OCI-LY7 (cell line): Measurements from ENCODE around the gene PNMA5. TPM values are rescaled to one million over a fixed set of nuclear protein-coding genes. Genes with fewer than 3 reads are reported as not detected.

ENCODE experiments used
- BruUV-seq: library from RNA; stranded (reverse); fragments of 400-500 nt; replicated peaks from 2 replicates; lab custom pipeline; 2021; lab: Mats Ljungman, UMichigan
- CTCF ChIA-PET: fragments of 300-600 bp; sonication (Branson Sonifier 250); formaldehyde crosslinking; loops from one replicate; lab custom pipeline; 2022; ENCODE audit warnings: antibody characterized with exemption; ENCODE audit not compliant: unreplicated experiment; lab: Charles Lee
- POLR2A ChIA-PET: fragments of 300-600 bp; sonication (Branson Sonifier 250); formaldehyde crosslinking; loops from one replicate; lab custom pipeline; 2022; ENCODE audit warnings: antibody characterized with exemption; lab: Charles Lee
- DNase-seq: peaks from one replicate; pipeline ENCODE4 v3.0.0-alpha.2; 2015; ENCODE audit warnings: low spot score
- H2AFZ ChIP-seq: fragments of 200-600 bp; sonication (generic), shearing (Covaris generic); 2 replicates; pipeline ENCODE4 v1.6.1; 2014; ENCODE audit warnings: mild to moderate bottlenecking, antibody characterized with exemption, low read length, moderate library complexity
- H3K27ac ChIP-seq: fragments of 200-600 bp; sonication (generic); 2 replicates; pipeline ENCODE4 v1.5.1; 2014; ENCODE audit warnings: mixed run types, low read depth, mild to moderate bottlenecking, moderate library complexity, low read length, inconsistent platforms; ENCODE audit not compliant: poor library complexity, severe bottlenecking
- H3K36me3 ChIP-seq: fragments of 200-600 bp; sonication (generic); 2 replicates; pipeline ENCODE4 v1.6.1; 2014; ENCODE audit warnings: mild to moderate bottlenecking, antibody characterized with exemption, low read length, moderate library complexity, mixed read lengths; ENCODE audit not compliant: insufficient read depth
- H3K4me1 ChIP-seq: fragments of 200-600 bp; sonication (generic); 2 replicates; pipeline ENCODE4 v1.5.1; 2014; ENCODE audit warnings: mild to moderate bottlenecking, low read length; ENCODE audit not compliant: insufficient read depth, poor library complexity, severe bottlenecking
- H3K4me2 ChIP-seq: fragments of 200-600 bp; sonication (generic); 2 replicates; pipeline ENCODE4 v1.6.1; 2014; ENCODE audit warnings: mild to moderate bottlenecking, low read length
- H3K4me3 ChIP-seq: fragments of 200-600 bp; sonication (generic); 2 replicates; pipeline ENCODE4 v1.5.1; 2014; ENCODE audit warnings: mild to moderate bottlenecking, low read depth, low read length; ENCODE audit not compliant: poor library complexity, severe bottlenecking
- H3K79me2 ChIP-seq: fragments of 200-600 bp; sonication (generic); 2 replicates; pipeline ENCODE4 v1.6.1; 2016; ENCODE audit warnings: low read depth, mild to moderate bottlenecking, low read length, moderate library complexity, mixed read lengths; ENCODE audit not compliant: insufficient read depth
- H3K9me2 ChIP-seq: fragments of 200-600 bp; sonication (generic); 2 replicates; pipeline ENCODE4 v1.6.1; 2016; ENCODE audit warnings: mild to moderate bottlenecking, low read length, mixed read lengths; ENCODE audit not compliant: insufficient read depth
- H3K9me3 ChIP-seq: fragments of 200-600 bp; sonication (generic); 2 replicates; pipeline ENCODE4 v1.6.1; 2014; ENCODE audit warnings: mild to moderate bottlenecking, mixed run types, low read length, mixed read lengths
- H4K20me1 ChIP-seq: fragments of 200-600 bp; sonication (generic); 2 replicates; pipeline ENCODE4 v1.6.1; 2014; ENCODE audit warnings: mild to moderate bottlenecking, antibody characterized with exemption, low read length, moderate library complexity, mixed read lengths; ENCODE audit not compliant: insufficient read depth
- CTCF ChIP-seq: fragments of 200-600 bp; sonication (generic); conservative IDR thresholded peaks from 2 replicates; pipeline ENCODE4 v1.5.1; 2014; ENCODE audit warnings: mild to moderate bottlenecking, antibody characterized with exemption, low read length, moderate library complexity, mixed read lengths
- EZH2phosphoT487 ChIP-seq: fragments of 200-600 bp; sonication (generic); IDR thresholded peaks from 2 replicates; pipeline ENCODE4 v1.6.1; 2018; ENCODE audit warnings: low read depth, borderline replicate concordance, mild to moderate bottlenecking, mixed run types, antibody characterized with exemption, low read length, moderate library complexity, mixed read lengths
- intact Hi-C: fragments of 100-400 bp; cut with micrococcal nuclease; formaldehyde crosslinking; loops from one replicate; pipeline ENCODE4 v1.10.0; 2022; ENCODE audit not compliant: unreplicated experiment
- total RNA-seq, 2 experiments: library from RNA; depleted of rRNA in 1 of 2; stranded (reverse); fragments of >200 nt in 1 of 2; shearing (Covaris generic) in 1 of 2; gene quantifications; 2 replicates each; pipeline ENCODE4 v1.2.3, GENCODE V29; 2014 to 2022

The PNMA5 gene
- total RNA-seq, 2 experiments from 2014 or later: not detected

GRCh38 chrX:152958524-152959465 lies 35.1 kb downstream of the PNMA5 start:
- intact Hi-C loops: loop anchor here (5.0 kb wide), 1 partner anchor 549 kb away; no protein-coding TSS in a partner anchor
- peak; percentile 86 for DNase-seq
- peak; percentile 75 for TF ChIP-seq CTCF
- TF ChIP-seq EZH2phosphoT487: no peak
- no peaks in the 10 kb centered on the region for H4K20me1 ChIP-seq
- peak overlapping the region; percentile 62 for H3K4me2 ChIP-seq
- H3K9me2 ChIP-seq: no peaks in the 10 kb centered on the region
- POLR2A ChIA-PET: no interaction called here
- no peaks in the 10 kb centered on the region for H3K36me3 ChIP-seq
- no TSS peak for BruUV-seq
- H3K27ac ChIP-seq: no peak overlapping the region
- peaks cover 8% of the 10 kb centered on the region for H3K4me1 ChIP-seq
- no peaks in the 10 kb centered on the region for H3K9me3 ChIP-seq
- H3K79me2 ChIP-seq: no peaks in the 10 kb centered on the region
- peak overlapping the region; percentile 94 for H2AFZ ChIP-seq
- CTCF ChIA-PET: no interaction called here
- peak overlapping the region; percentile 52 for H3K4me3 ChIP-seq

- Histone ChIP-seq H3K27ac (no peak overlapping the region), H3K4me3 (peak overlapping the region; percentile 52)
Measured at GRCh38 chrX:152958047-152958446, 35.9 kb downstream of the PNMA5 start.

More at GRCh38 chrX:152958047-152958446, 35.9 kb downstream of the PNMA5 start:
- no TSS peak for BruUV-seq
- Histone ChIP-seq H3K9me2 (no peaks in the 10 kb centered on the region), H3K4me1 (peaks cover 8% of the 10 kb centered on the region), H2AFZ (peak overlapping the region; percentile 94), H4K20me1 (no peaks in the 10 kb centered on the region), H3K4me2 (peak overlapping the region; percentile 62; the same call in 1 of the 2 replicates), H3K9me3 (no peaks in the 10 kb centered on the region), H3K36me3 (no peaks in the 10 kb centered on the region), H3K79me2 (no peaks in the 10 kb centered on the region)
- ChIA-PET POLR2A (no interaction called here), CTCF (no interaction called here)
- no peak for TF ChIP-seq EZH2phosphoT487
- TF ChIP-seq CTCF: no peak
- no peak for DNase-seq
- intact Hi-C loops: loop anchor here (5.0 kb wide), 1 partner anchor 549 kb away; no protein-coding TSS in a partner anchor
